Stimulated activated naive B cell treated with anti-CD40 and anti-IgM and Interleukin-4, amounts not matched to agents 10 μg/mL and 1 μg/mL and 100 μg/mL, for 72 hours (primary cell): Measurements from ENCODE around the gene NCOA6.

Source experiments
- ATAC-seq, 2 donors: fragments of 150-1000 bp; cut with Tn5 transposase; replicated peaks; 2 replicates each; pipeline ENCODE4 v1.10.0; 2021; ENCODE audit warnings: moderate library complexity in 1 of 2
- DNase-seq: peaks from one replicate; pipeline ENCODE4 v3.0.0; 2021
- H3K27ac Mint-ChIP-seq: one replicate; pipeline ENCODE4 v1.8.0; 2022; ENCODE audit warnings: mild to moderate bottlenecking, mixed read lengths
- H3K27me3 Mint-ChIP-seq, 2 donors: one replicate each; pipeline ENCODE4 v1.8.0; 2022; ENCODE audit warnings: mixed read lengths in 2 of 2
- H3K36me3 Mint-ChIP-seq, 2 donors: one replicate each; pipeline ENCODE4 v1.8.0; 2022; ENCODE audit warnings: mixed read lengths in 2 of 2, mild to moderate bottlenecking in 1 of 2
- H3K4me1 Mint-ChIP-seq, 2 donors: one replicate each; pipeline ENCODE4 v1.8.0; 2022; ENCODE audit warnings: mixed read lengths in 2 of 2, mild to moderate bottlenecking in 1 of 2
- H3K4me3 Mint-ChIP-seq, 2 donors: one replicate each; pipeline ENCODE4 v1.8.0; 2022; ENCODE audit warnings: mild to moderate bottlenecking in 2 of 2, mixed read lengths in 2 of 2, moderate library complexity in 1 of 2
- H3K9me3 Mint-ChIP-seq, 2 donors: one replicate each; pipeline ENCODE4 v1.8.0; 2022; ENCODE audit warnings: mixed read lengths in 2 of 2, mild to moderate bottlenecking in 1 of 2

Gene NCOA6

DNA sequence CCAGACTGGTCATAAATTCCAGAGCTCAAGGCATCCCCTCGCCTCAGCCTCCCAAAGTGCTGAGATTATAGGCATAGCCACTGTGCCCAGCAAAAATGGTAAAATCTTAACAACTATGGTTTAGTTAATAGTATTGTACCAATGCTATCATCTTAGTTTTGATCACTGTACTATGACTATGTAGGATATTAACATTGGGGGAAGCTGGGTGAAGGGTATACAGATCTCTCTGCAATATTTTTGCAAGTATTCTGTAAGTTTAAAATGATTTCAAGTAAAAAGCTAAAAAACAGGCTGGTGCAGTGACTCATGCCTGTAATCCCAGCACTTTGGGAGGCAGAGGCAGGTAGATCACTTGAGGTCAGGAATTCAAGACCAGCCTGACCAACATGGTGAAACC is 156.4 kb downstream of the NCOA6 start:
- Mint-ChIP-seq H3K9me3 (no peaks in the 10 kb centered on the region), H3K27ac (peak overlapping the region; percentile 20), H3K4me1 (peaks cover 0 to 4% of the 10 kb centered on the region in 2 donors), H3K27me3 (no peaks in the 10 kb centered on the region), H3K36me3 (peaks cover 7 to 12% of the 10 kb centered on the region in 2 donors), H3K4me3 (no peak overlapping the region)
- ATAC-seq (no peak), DNase-seq (no peak)
